Activated CD4-positive, alpha-beta T cell treated with anti-CD3 and anti-CD28 coated beads for 48 hours (primary cell): ENCODE data around the gene ZG16B.

Source experiments
- DNase-seq: peaks from one replicate; pipeline ENCODE4 v3.0.0-alpha.2; 2020

ZG16B gene

DNA sequence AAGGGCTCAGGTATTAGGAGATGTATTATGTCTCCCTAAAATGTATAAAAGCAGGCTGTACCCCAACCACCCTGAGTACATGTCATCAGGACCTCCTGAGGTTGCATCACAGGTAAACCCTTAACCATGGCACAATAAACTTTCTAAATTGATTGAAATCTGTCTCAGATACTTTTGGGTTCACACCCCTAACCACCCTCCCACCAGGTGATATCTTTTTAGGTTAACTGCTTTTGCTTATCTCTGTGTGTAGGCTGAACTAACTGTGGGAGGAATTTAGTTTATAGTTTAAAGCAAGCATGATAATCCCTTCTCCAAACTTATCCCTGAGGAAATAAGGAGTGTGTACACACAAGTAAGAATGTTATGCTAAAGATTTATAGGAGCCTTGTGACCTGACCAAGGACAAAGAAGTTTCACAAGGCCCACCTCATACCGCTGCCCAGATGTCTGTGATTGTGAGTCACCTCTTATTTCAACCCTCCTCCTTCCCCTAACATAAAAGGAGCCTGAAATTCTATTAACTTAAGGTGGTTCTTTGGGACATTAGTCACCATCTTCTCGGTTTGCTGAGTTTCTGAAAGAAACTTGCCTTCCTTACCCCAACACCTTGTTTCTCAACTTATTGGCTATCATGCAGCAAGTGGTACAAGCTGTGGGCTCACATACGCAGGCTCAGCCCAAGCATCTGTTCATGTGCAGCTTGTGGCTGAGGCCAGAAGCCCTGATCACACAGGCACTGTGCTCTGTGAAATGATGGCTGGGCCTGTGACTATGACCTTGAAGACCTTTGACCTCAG is 16.6 kb downstream of the ZG16B start:
- no peak for DNase-seq

DNA sequence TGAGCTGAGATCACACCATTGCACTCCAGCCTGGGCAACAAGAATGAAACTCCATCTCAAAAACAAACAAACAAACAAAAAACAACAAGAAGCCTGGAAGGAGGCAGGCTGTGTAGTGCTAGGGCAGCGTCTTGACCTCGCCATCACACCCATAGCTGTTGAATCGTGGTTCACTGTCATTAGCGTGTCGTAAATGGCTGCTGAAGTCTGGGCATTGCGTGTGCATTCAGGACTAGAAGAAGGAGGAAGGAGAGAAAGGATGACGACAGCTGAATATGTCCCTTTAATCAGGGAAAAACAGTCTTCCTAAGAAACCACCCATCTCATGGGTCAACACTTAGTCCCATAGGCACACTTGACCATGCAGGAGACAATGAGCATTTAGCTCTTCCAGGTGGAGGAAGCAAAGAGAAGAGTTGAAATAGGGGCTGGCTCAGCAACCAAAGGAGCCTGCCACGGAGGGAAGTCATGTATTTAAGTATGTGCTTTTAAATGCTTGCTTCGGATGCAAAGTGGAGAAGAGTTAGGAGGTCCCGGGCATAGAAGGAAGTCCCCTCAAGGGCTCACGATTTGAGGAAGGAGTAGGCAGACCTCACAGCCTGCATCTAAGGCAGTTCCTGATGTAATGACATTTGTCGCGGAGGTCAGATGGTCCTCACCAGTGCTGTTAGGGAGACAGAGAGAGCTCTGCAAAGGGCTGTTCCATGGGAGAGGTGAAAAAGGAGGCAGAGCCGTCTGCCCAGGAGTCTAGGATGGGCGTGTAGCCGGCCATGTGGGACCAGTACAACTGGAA is 19.0 kb downstream of the ZG16B start:
- no peak for DNase-seq

DNA sequence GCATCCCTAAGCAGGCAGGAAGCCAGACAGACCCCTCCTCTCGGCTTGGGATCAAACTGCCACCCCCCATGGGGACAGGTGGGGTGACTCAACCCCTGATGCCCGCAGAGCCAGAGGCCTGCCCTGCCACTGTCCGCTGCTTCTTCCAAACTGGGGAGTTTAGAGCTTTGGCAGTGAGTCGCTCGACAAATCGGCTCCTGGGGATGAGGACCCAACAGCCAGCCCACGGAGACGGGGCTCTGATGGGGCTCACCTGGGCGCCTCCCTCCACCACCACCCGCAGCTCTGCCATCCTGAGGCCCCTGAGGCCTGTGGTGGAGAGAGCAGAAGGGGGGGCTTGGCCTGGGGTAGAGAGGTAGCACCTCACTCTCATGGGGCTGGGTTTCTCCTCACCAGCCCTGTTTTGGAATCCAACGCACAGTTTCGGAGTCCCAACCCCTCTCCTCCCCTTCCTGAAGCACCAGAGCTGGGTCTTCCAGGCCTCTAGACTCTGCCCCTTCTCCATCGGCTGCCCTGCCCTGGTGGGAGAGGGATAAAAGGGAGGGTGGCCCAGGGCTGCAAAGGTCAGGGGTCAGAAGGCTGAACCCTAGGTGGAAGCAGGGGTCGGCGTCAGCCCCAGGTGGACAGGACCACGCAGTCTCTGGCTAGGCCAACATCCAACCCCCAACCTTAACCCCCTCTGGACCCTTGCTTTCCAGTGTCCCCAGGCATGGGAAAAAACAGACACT is 22.1 kb downstream of the ZG16B start:
- no peak for DNase-seq

DNA sequence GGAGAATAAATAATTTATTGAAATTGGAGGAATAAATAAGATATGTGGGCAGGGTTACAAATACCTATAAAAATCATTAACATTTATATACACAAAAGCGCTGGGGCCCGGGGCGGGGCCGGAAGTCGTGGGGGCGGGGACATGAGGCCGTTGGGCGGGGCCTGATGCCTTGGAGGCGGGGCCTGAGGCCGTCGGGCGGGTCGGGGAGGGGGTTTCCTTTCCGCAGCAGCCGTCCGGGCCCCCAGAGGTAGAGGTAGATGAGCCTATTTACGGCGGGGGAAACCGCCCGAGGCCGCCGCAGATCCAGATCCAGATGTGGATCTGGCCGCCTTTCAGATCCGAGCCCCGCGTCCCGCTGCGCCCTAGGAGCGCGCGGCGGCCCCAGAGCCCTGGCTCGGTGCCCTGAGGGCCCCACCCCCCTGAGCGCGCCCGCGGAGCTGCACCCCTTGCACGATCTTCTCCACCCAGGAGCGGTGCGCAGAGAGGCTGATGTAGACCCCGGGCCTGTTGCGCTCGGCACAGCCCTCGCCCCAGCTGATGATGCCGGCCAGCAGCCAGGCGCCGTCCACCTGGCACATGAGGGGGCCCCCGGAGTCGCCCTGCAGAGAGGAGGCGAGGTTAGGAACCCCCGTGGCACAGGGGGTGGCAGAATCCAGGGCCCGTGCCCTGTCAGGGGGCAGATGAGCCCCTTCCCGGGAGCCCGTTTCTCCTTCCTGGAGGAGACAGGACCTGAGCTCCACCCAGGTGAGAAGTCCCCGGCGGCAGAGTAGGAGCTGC is 22.8 kb downstream of the ZG16B start:
- no peak for DNase-seq

DNA sequence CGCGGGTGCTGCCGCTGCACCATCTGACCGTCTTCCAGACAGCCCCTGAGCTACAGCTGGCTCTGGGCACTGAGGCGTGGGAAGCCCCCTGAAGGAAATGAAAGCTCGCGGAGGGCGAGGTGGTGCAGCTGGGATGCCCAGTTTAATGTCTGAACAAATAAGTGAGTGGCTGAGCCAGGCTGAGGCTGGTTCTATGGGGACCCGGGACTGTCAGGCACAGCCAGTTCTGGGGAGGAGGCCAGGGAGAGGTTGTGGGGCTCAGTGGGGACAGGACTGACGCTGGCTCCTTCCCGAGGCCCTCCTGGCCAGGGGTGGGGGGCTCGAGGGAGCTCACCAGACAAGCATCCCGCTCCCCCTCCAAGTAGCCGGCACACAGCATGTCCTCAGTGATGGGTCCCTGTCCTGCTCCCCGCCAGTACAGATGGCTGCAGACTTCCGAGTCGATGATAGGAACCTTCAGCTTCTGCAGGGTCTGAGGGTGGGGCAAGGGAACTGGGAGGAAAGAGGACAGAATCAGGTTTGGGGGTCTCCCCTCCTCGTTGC is 23.5 kb downstream of the ZG16B start:
- no peak for DNase-seq

DNA sequence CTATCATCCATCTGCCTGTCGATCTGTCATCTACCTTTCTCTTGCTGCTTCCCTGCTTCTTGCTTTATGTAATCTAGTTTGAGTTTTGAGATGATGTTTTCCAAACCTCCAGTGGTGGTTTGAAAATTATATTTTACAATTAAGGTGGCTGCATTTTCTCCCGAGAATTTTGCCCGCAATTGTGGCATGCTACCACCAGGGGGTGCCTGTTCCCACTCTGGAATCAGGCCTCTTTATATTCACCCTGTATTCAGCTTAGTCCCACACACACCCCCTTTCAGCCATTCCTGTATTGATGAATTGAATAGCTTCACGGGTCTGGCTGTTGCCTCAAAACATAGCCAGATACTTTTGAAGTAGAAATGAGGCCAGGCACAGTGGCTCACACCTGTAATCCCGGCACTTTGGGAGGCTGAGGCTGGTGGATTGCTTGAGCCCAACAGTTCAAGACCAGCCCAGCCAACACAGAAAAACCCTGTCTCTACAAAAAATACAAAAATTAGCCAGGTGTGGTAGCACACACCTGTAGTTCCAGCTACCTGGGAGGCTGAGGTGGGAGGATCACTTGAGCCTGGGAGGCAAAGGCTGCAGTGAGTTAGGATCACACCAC is 24.7 kb downstream of the ZG16B start:
- DNase-seq = peak; percentile 49

DNA sequence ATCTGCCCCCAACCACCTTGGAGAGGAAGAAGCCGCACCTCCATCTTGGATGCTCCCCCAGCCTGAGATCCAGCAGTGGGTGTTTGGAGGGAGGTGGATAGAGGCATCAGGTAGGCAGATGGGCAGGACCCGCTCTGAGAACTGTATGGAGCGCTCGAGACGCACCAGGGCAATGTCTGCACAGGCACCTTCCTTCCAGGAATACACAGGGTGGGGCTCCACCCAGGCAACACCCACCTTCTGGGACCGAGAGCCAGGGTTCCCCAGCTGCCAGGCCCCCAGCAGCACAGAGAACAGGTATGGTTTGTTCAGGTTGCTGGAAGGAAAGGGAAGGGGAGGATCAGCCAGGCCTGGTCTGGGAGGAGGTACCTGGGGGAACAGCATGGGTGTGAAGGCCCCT is 25.4 kb downstream of the ZG16B start:
- no peak for DNase-seq

DNA sequence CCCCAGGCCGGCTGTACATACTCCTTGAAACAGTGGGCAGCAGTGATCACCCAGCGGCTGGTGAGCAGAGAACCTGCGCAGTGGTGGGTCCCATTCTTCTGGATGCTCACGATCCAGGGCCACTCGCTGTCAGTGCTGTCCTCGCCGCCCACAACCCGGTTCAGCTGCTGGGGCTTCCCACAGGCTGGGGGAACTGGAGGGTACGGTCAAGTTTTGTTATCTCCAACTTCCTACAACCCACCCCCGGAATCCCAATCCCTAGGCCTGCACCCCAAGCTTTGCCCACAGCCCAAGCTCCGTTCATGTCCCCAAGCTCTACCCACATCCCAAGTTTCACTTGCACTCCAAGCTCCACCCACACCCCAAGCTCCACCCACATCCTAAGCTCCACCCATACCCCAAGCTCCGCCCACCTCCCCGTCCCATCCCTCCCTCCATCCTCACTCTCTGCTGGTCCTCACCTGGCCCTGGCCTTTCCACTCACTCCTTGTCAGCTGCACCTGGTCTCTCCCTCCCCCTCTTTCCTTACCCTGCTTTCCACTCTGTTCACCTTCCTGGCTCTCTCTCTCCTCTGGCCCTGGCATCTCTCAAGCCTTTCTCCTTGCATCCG is 26.1 kb downstream of the ZG16B start:
- peak; percentile 58 for DNase-seq

DNA sequence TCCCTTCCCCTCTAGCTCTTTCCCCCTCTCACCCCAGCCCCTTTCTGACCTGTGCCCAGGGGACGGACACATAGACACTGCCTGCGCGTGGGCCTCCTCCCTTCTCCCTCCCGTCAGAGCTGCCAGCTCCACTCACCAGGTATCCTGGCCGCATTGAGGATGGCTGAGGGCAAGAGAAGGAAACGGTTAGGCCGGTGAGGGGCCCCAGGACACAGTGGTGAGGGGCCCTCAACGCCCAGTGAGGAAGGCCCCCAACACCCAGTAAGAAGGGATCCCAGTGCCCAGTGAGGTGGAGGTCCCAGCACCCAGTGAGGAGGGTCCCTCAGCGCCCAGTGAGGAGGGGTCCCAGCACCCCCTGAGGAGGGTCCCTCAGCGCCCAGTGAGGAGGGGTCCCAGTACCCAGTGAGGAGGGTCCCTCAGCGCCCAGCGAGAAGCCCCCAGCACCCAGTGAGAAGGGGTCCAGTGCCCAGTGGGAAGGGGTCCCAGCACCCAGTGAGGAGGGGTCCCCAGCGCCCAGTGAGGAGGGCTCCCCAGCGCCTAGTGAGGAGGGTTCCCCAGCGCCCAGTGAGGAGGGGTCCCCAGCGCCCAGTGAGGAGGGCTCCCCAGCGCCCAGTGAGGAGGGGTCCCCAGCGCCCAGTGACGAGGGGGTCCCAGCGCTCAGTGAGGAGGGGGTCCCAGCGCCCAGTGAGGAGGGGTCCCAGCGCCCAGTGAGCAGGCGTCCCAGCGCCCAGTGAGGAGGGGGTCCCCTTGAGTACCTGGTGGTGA is 26.8 kb downstream of the ZG16B start:
- no peak for DNase-seq

DNA sequence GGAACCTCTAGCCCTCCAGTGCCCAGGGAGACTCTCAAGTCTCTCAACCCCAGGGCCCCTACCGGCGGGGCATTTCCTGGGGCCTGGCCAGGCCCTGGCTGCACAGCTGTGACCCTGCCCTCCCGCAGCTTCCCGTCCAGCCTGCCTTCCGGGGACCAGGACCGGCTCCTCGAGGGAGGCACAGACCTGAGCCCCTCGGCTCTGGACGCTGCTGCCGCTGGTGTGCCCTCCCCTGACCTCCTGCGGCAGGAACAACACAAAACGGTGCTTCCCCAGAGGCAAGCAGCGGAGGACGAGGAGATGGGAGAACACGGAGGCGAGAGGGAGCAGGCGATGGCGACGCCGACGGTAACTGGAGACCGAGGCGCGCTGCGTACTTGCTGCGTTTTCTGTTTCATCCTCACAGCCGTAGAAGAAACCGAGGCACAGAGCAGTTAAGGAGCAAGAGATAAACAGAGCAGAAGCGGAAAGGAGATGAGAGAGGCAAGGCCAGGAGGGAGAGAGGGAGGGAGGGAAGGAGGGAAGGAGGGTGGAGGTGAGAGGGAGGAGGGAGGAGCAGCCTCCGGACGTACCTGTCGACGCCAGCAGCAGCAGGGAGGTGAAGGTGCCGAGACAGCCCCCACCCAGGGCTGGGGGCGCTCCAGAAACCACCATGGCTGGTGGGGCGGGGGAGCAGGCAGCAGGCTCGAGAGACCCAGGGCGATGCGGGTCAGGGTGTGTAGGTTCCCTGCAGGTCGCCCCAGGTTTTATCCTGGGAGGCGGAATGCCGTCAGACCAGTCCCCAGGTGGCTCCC is 27.5 kb downstream of the ZG16B start, which contains the start of gene PRSS22:
TSS of gene PRSS22 (minus strand) at position 720 of the 794 bp plus-strand sequence. CDS start at position 654, 66 bp downstream.
- DNase-seq = peak; percentile 16

DNA sequence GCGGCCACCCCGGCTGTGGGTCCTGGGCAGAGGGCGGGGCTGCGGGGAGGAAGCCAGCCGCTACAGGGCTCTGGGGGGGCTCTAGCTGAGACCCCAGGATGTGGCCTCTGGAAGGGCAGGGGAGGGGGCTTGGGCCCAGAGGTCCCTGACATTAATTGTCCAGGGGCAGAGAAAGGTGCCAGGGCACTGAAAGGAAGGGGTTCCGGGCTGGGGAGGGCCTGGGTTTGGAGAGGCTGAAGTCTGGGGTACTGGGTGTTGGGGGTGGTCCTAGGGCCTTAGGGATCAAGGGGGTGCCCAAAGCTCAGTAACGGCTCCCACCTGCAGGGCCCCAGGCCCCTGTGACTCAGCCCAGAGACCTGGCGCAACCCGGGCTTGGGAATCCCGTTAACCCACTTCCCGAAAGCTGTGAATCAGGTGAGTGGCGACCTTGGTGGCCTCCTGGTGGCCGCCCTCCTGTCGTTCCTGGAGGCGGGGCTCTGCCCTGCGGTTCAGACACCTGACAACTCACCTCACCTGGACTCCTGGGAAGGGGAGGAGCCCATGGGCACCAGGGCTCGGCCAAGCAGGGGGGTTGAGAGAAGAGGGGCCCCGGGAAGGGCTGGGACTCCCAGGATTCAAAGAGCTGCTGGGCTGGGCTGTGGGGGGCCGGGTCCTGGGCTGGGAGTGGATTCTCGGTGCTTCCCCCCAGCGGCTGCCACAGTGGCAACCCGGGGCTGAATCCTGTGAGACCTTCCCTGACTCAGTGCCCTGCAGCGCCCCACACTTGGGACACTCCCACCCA is 28.3 kb downstream of the ZG16B start:
- no peak for DNase-seq

DNA sequence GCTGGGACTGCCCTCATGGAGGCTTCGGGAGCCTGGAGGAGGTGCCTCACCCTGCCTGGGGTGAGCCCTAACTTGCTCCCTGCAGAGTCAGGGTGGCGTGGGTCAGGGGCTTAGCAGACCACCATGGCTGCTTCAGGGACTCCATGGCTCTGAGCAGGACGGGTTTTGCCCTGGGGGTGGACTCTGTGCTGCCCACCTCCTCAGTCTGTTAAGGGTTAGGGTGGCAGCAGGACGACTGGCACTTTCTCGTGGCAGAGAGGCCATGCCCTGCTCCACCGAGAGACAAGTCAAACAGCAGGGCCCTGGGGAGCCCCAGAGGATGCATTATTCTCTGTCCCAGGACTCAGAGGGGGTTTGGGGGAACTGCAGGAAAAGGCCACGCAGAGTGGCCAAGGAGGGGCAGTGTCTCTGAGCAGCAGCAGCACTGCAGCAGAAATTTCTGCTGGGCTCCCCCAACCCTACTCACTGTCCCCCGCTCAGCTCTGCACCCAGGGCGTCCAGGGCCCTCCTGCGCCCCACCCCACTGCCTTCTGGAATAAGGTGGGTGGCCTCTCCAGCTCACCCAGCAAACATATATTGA is 29.7 kb downstream of the ZG16B start:
- no peak for DNase-seq

DNA sequence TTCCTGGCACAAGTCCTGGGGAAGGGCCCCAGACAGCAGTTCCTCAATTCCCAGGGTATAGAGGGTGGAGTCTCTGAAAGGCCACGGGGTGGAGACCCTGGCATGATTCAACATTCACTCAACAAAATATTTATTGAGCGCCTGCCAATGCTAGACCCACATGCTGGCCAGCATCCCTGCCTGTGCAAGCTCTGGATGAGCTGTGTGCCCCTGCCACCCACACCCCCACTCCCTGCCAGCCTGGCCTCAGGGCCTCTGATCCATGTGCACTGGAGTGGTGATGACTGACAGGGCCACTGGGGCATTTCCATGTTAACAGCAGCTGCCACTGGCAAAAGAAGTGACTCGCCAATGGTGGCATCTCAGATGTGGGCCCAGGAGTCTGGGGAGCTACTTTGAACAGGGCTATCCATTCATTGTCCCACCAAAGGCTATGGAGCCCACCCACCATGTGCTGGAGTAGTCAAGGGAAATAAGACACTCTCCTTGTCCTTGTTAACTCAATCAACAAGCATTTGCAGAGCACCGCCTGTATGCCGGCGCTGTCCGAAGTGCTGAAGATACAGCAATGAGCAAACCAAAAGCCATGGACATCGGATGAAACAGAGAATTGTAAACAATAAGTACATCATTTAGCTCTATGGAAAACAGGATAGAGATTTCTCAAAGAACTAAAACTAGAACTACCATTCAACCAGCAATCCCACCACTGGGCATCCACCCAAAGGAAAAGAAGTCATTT is 30.9 kb downstream of the ZG16B start:
- no peak for DNase-seq

DNA sequence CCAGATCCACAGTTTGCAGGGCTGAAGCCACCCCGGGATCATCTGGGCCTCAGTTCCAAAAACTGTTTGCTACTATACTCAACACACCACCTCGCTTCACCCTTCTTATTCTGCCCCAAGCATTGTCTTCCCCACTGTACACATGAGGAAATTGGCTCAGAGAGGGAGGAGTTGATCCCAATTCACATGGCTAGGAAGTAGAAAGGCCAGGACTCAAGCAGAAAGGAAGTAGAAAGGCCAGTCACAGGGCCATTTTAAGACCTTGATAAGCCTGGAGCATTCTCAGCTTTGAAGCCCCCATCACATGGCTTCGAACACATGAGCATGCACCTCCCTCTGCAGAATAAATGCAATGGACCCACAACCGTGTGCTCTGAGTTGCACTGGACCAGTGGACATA is 35.5 kb downstream of the ZG16B start:
- DNase-seq = no peak

DNA sequence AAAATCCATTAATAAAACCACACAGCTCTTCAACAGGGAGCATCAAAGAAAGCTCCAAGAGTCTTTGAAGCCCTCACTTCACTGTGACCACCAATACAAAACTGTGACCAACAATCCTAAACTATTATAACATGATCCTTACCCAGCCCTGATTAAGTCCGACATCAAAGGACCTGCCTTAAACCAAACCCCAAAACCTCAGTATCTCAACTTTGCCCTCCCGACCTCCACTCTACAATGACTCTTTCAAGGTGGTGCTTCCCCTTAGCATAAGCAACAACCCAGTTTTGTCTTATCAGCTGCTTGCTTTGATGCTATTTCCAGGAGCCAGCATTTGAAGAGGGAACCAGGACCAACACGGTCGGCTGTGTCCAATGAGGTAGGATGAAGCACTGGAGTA is 36.3 kb downstream of the ZG16B start:
- no peak for DNase-seq

DNA sequence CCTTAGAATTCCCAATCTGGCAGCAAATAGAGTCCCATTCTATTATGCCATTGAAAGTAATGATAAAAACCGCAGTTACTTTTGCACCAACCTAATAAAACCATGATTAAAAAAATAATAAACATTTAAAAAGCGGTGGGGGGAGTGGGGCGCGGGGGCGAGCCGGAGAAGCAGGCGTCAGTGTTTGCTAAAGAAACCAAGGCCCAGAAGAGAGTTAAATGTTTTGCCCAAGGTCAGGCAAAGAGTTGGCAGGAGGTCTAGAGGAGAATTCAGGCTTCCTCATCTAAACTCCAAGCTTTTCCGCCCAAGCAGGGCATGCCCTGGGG is 37.5 kb downstream of the ZG16B start:
- DNase-seq = no peak

DNA sequence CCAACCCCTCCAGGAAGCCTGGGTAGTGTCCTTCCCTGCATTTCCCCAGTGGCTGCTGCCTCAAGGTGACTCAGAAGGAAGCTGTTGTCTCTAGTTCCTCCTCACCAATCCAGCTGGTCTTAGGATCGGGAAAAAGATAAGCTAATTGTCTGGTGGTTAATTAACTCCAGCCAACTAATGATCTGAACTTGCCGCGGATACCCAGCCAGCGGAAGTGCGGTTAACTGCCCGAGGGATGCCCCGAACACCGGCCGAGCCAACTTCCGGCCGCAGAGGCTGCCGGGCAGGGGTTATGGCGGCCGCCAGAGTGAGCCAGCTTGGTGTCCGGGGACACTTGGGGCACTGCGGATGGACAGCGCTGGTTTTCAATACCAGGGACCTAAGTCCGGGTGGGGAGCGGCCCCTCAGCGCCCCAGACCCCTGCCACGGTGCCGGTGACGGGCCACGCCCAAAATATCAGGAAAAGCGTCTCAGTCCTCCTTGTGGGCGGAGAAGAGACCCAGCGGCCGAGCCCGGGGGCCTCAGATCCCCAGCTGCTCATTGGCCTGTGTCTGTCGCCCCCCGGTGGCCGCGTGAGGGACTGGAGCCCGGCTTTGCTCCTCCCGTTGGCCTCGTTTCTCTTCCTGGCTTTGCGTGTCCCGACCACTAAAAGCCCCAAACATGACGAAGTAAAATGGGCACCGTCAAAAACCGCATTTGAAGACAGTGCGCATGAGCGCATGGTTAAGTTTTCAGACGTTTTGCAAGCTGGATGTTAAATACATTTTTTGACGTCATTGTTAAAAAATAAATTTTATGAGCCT is 38.1 kb downstream of the ZG16B start:
- peak; percentile 98 for DNase-seq
